Activated T-helper 2 cell treated with anti-CD3 and anti-CD28 coated beads, Interferon-gamma antibody, Interleukin-2, Interleukin-4, amounts not matched to agents 10 μg/mL and 5 μg/mL and 100 μg/mL, durations not matched to agents 14 hours and 24 hours and 36 hours (primary cell): Measurements from ENCODE around the gene HLCS. TPM values are rescaled to one million over a fixed set of nuclear protein-coding genes. Genes with fewer than 3 reads are reported as not detected.

Experiments
- DNase-seq: peaks from one replicate; pipeline ENCODE4 v3.0.0; 2021; ENCODE audit warnings: low spot score
- H3K27ac Mint-ChIP-seq: one replicate; pipeline ENCODE4 v1.8.0; 2021; ENCODE audit warnings: mixed read lengths
- H3K27me3 Mint-ChIP-seq: one replicate; pipeline ENCODE4 v1.8.0; 2021; ENCODE audit warnings: low read depth, mixed read lengths
- H3K36me3 Mint-ChIP-seq: one replicate; pipeline ENCODE4 v1.8.0; 2021; ENCODE audit warnings: low read depth, mixed read lengths
- H3K4me1 Mint-ChIP-seq: one replicate; pipeline ENCODE4 v1.8.0; 2021; ENCODE audit warnings: low read depth, mixed read lengths
- H3K4me3 Mint-ChIP-seq: one replicate; pipeline ENCODE4 v1.8.0; 2021; ENCODE audit warnings: low read depth, mild to moderate bottlenecking, moderate library complexity, mixed read lengths
- H3K9me3 Mint-ChIP-seq: one replicate; pipeline ENCODE4 v1.8.0; 2021; ENCODE audit warnings: mixed read lengths
- intact Hi-C: fragments of 100-400 bp; cut with micrococcal nuclease; formaldehyde crosslinking; loops from one replicate; pipeline ENCODE4 v1.15.1; 2023
- total RNA-seq: library from RNA; stranded (reverse); gene quantifications from 2 replicates; pipeline ENCODE4 v1.2.3, GENCODE V29; 2022

Gene HLCS
- total RNA-seq, 1 donor from 2014 or later: 17.2 TPM

- no peak for DNase-seq
- no peaks in the 10 kb centered on the region for H3K36me3 Mint-ChIP-seq
- H3K4me3 Mint-ChIP-seq: no peak overlapping the region
- no peaks in the 10 kb centered on the region for H3K9me3 Mint-ChIP-seq
- no peak overlapping the region for H3K27ac Mint-ChIP-seq
- intact Hi-C loops: no loop called here
- H3K27me3 Mint-ChIP-seq: no peaks in the 10 kb centered on the region
- no peaks in the 10 kb centered on the region for H3K4me1 Mint-ChIP-seq
Measured at GRCh38 chr21:36788120-36788638, 178.3 kb downstream of the HLCS start.

- Mint-ChIP-seq H3K4me1 (peaks cover under 1% of the 10 kb centered on the region), H3K4me3 (no peak overlapping the region), H3K9me3 (no peaks in the 10 kb centered on the region), H3K36me3 (no peaks in the 10 kb centered on the region), H3K27me3 (no peaks in the 10 kb centered on the region), H3K27ac (no peak overlapping the region)
- DNase-seq: no peak
- intact Hi-C loops: no loop called here
Measured at GRCh38 chr21:36786186-36786585, 180.3 kb downstream of the HLCS start.

GRCh38 chr21:36785615-36786014, 180.9 kb downstream of the HLCS start:
- Mint-ChIP-seq H3K36me3 (no peaks in the 10 kb centered on the region), H3K27ac (no peak overlapping the region), H3K4me1 (peaks cover 1% of the 10 kb centered on the region), H3K9me3 (no peaks in the 10 kb centered on the region), H3K4me3 (no peak overlapping the region), H3K27me3 (no peaks in the 10 kb centered on the region)
- DNase-seq: no peak
- intact Hi-C loops: no loop called here

- no peak overlapping the region for H3K27ac Mint-ChIP-seq
- H3K9me3 Mint-ChIP-seq: no peaks in the 10 kb centered on the region
Measured at GRCh38 chr21:36784947-36785346, 181.5 kb downstream of the HLCS start.

GRCh38 chr21:36783612-36784374, 182.7 kb downstream of the HLCS start:
- peaks cover 1% of the 10 kb centered on the region for H3K4me1 Mint-ChIP-seq
- no peaks in the 10 kb centered on the region for H3K9me3 Mint-ChIP-seq
- no peak overlapping the region for H3K27ac Mint-ChIP-seq
- DNase-seq: no peak
- no peaks in the 10 kb centered on the region for H3K36me3 Mint-ChIP-seq
- no peaks in the 10 kb centered on the region for H3K27me3 Mint-ChIP-seq
- no peak overlapping the region for H3K4me3 Mint-ChIP-seq
- intact Hi-C loops: no loop called here

More at GRCh38 chr21:36784947-36785346, 181.5 kb downstream of the HLCS start:
- Mint-ChIP-seq H3K4me3 (no peak overlapping the region), H3K36me3 (no peaks in the 10 kb centered on the region), H3K27me3 (no peaks in the 10 kb centered on the region), H3K4me1 (peaks cover 1% of the 10 kb centered on the region)
- intact Hi-C loops: no loop called here
- no peak for DNase-seq

GRCh38 chr21:36780861-36781260, 185.6 kb downstream of the HLCS start:
- no peak overlapping the region for H3K27ac Mint-ChIP-seq
- no peaks in the 10 kb centered on the region for H3K27me3 Mint-ChIP-seq
- no peaks in the 10 kb centered on the region for H3K36me3 Mint-ChIP-seq
- no peak for DNase-seq
- intact Hi-C loops: no loop called here
- H3K9me3 Mint-ChIP-seq: no peaks in the 10 kb centered on the region
- peaks cover 1% of the 10 kb centered on the region for H3K4me1 Mint-ChIP-seq
- no peak overlapping the region for H3K4me3 Mint-ChIP-seq

- H3K27ac Mint-ChIP-seq: no peak overlapping the region
- no peaks in the 10 kb centered on the region for H3K27me3 Mint-ChIP-seq
- H3K4me1 Mint-ChIP-seq: peaks cover 1% of the 10 kb centered on the region
- no peak for DNase-seq
- no peaks in the 10 kb centered on the region for H3K9me3 Mint-ChIP-seq
- H3K4me3 Mint-ChIP-seq: no peak overlapping the region
- intact Hi-C loops: no loop called here
- no peaks in the 10 kb centered on the region for H3K36me3 Mint-ChIP-seq
Measured at GRCh38 chr21:36776981-36777617, 189.4 kb downstream of the HLCS start.

- Mint-ChIP-seq H3K4me3 (no peak overlapping the region), H3K4me1 (no peaks in the 10 kb centered on the region), H3K9me3 (no peaks in the 10 kb centered on the region), H3K27me3 (no peaks in the 10 kb centered on the region), H3K36me3 (no peaks in the 10 kb centered on the region), H3K27ac (no peak overlapping the region)
- intact Hi-C loops: no loop called here
- DNase-seq: no peak
Measured at GRCh38 chr21:36773995-36774394, 192.5 kb downstream of the HLCS start.

- Mint-ChIP-seq H3K4me3 (no peak overlapping the region), H3K36me3 (no peaks in the 10 kb centered on the region), H3K27ac (no peak overlapping the region), H3K4me1 (no peaks in the 10 kb centered on the region), H3K9me3 (no peaks in the 10 kb centered on the region), H3K27me3 (no peaks in the 10 kb centered on the region)
- intact Hi-C loops: no loop called here
- DNase-seq: no peak
Measured at GRCh38 chr21:36773117-36773516, 193.4 kb downstream of the HLCS start.

GRCh38 chr21:36769051-36769839, 197.2 kb downstream of the HLCS start:
- Mint-ChIP-seq H3K9me3 (no peaks in the 10 kb centered on the region), H3K36me3 (no peaks in the 10 kb centered on the region), H3K27me3 (no peaks in the 10 kb centered on the region)

GRCh38 chr21:36768496-36768895, 198.0 kb downstream of the HLCS start:
- Mint-ChIP-seq H3K9me3 (no peaks in the 10 kb centered on the region), H3K4me1 (no peaks in the 10 kb centered on the region), H3K4me3 (no peak overlapping the region), H3K27me3 (no peaks in the 10 kb centered on the region), H3K27ac (no peak overlapping the region), H3K36me3 (no peaks in the 10 kb centered on the region)
- no peak for DNase-seq
- intact Hi-C loops: no loop called here

More at GRCh38 chr21:36769051-36769839, 197.2 kb downstream of the HLCS start:
- Mint-ChIP-seq H3K4me1 (no peaks in the 10 kb centered on the region), H3K27ac (no peak overlapping the region), H3K4me3 (no peak overlapping the region)
- DNase-seq: no peak
- intact Hi-C loops: no loop called here

- Mint-ChIP-seq H3K36me3 (no peaks in the 10 kb centered on the region), H3K27me3 (no peaks in the 10 kb centered on the region), H3K9me3 (no peaks in the 10 kb centered on the region), H3K27ac (no peak overlapping the region), H3K4me3 (no peak overlapping the region), H3K4me1 (no peaks in the 10 kb centered on the region)
- intact Hi-C loops: no loop called here
- DNase-seq: no peak
Measured at GRCh38 chr21:36767096-36767495, 199.4 kb downstream of the HLCS start.

- H3K4me3 Mint-ChIP-seq: no peak overlapping the region
- H3K4me1 Mint-ChIP-seq: no peaks in the 10 kb centered on the region
- DNase-seq: no peak
Measured at GRCh38 chr21:36766511-36766910, 200.0 kb downstream of the HLCS start.

More at GRCh38 chr21:36766511-36766910, 200.0 kb downstream of the HLCS start:
- Mint-ChIP-seq H3K36me3 (no peaks in the 10 kb centered on the region), H3K9me3 (no peaks in the 10 kb centered on the region), H3K27me3 (no peaks in the 10 kb centered on the region), H3K27ac (no peak overlapping the region)
- intact Hi-C loops: no loop called here
